Subcutaneous abdominal adipose tissue (tissue), 5 donors: ENCODE measurements around the gene FAM117A.

Experiments
- H3K27ac ChIP-seq: one replicate; pipeline ENCODE4 v1.7.0; 2013; ENCODE audit warnings: low read depth, mild to moderate bottlenecking, inconsistent platforms, low read length, moderate library complexity
- H3K27me3 ChIP-seq, 5 donors: one replicate each; pipeline ENCODE4 v1.7.0; 2013; ENCODE audit warnings: low read length in 5 of 5, inconsistent platforms in 1 of 5; ENCODE audit not compliant: control insufficient read depth in 5 of 5, insufficient read depth in 4 of 5
- H3K36me3 ChIP-seq, 5 donors: one replicate each; pipeline ENCODE4 v1.7.0; 2013; ENCODE audit warnings: low read length in 5 of 5; ENCODE audit not compliant: control insufficient read depth in 5 of 5, insufficient read depth in 5 of 5
- H3K4me1 ChIP-seq, 5 donors: one replicate each; pipeline ENCODE4 v1.7.0; 2013; ENCODE audit warnings: low read length in 5 of 5, mild to moderate bottlenecking in 3 of 5, moderate library complexity in 1 of 5; ENCODE audit not compliant: control insufficient read depth in 5 of 5, insufficient read depth in 5 of 5
- H3K4me3 ChIP-seq, 5 donors: one replicate each; pipeline ENCODE4 v1.7.0; 2013; ENCODE audit warnings: low read length in 5 of 5, low read depth in 1 of 5
- H3K9ac ChIP-seq, 5 donors: one replicate each; pipeline ENCODE4 v1.7.0; 2013; ENCODE audit warnings: low read length in 5 of 5, mild to moderate bottlenecking in 4 of 5, moderate library complexity in 3 of 5
- H3K9me3 ChIP-seq, 5 donors: one replicate each; pipeline ENCODE4 v1.7.0; 2013; ENCODE audit warnings: low read length in 5 of 5; ENCODE audit not compliant: control insufficient read depth in 5 of 5
- donor health status: healthy.
- donor health status: healthy.
- donor health status: healthy.
- donor health status: healthy.
- donor health status: healthy.

Gene FAM117A, protein sequence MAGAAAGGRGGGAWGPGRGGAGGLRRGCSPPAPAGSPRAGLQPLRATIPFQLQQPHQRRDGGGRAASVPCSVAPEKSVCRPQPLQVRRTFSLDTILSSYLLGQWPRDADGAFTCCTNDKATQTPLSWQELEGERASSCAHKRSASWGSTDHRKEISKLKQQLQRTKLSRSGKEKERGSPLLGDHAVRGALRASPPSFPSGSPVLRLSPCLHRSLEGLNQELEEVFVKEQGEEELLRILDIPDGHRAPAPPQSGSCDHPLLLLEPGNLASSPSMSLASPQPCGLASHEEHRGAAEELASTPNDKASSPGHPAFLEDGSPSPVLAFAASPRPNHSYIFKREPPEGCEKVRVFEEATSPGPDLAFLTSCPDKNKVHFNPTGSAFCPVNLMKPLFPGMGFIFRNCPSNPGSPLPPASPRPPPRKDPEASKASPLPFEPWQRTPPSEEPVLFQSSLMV

GRCh38 chr17:49763735-49764558, at the start of gene FAM117A:
FAM117A (minus strand) TSS chr17:49764131; CDS start chr17:49764087, 44 bp downstream.
- Histone ChIP-seq H3K9ac (peak within 1 kb of the TSS in 2 of 5 donors; percentile 63 to 73), H3K9me3 (no peaks in the 10 kb centered on the region), H3K4me3 (peak within 1 kb of the TSS; percentile 69 to 85 (median 78)), H3K27me3 (no peaks in the 10 kb centered on the region), H3K4me1 (peaks cover 0 to 28% (median 24%) of the 10 kb centered on the region in 5 donors), H3K36me3 (no peaks in the 10 kb centered on the region), H3K27ac (no peak within 1 kb of the TSS)

- H3K27me3 ChIP-seq, result no peaks in the 10 kb centered on the region
- H3K4me1 ChIP-seq, result no peaks in the 10 kb centered on the region
- no peak overlapping the region for H3K4me3 ChIP-seq
- H3K9me3 ChIP-seq, result no peaks in the 10 kb centered on the region
- peaks cover 47 to 83% (median 57%) of the 10 kb centered on the region in 5 donors for H3K36me3 ChIP-seq
- no peak overlapping the region for H3K27ac ChIP-seq
- H3K9ac ChIP-seq, result no peak overlapping the region
These were observed 45.1 kb upstream of the FAM117A start for GRCh38 chr17:49809056-49809455.

GRCh38 chr17:49798738-49799137, 34.8 kb upstream of the FAM117A start:
- no peak overlapping the region for H3K27ac ChIP-seq
- no peaks in the 10 kb centered on the region for H3K27me3 ChIP-seq
- H3K4me3 ChIP-seq, result no peak overlapping the region
- peaks cover 34 to 75% (median 56%) of the 10 kb centered on the region in 5 donors for H3K36me3 ChIP-seq
- peaks cover 0 to 2% (median 0%) of the 10 kb centered on the region in 5 donors for H3K4me1 ChIP-seq
- H3K9ac ChIP-seq, result no peak overlapping the region
- H3K9me3 ChIP-seq, result no peaks in the 10 kb centered on the region

GRCh38 chr17:49798182-49798581, 34.3 kb upstream of the FAM117A start:
- peaks cover 0 to 3% (median 0%) of the 10 kb centered on the region in 5 donors for H3K4me1 ChIP-seq
- H3K9me3 ChIP-seq, result no peaks in the 10 kb centered on the region
- no peak overlapping the region for H3K4me3 ChIP-seq
- no peak overlapping the region for H3K27ac ChIP-seq
- peaks cover 36 to 80% (median 56%) of the 10 kb centered on the region in 5 donors for H3K36me3 ChIP-seq
- H3K27me3 ChIP-seq, result no peaks in the 10 kb centered on the region
- no peak overlapping the region for H3K9ac ChIP-seq

DNA sequence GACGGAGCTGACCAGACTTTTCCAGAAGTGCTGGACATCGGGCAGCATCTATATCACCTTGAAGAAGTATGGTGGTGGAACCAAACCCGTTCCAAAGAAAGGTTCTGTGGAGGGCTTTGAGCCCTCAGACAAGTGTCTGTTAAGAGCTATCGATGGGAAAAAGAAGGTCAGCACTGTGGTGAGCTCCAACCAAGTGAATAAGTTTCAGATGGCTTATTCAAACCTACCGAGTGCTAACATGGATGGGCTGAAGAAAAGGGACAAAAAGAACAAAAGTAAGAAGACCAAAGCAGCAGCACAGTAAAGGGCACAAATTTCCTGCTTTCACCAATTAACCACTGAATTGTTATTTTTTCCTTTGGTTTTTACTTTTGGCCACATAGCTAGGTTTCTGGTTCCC, 31.4 kb upstream of the FAM117A start:
- Histone ChIP-seq H3K4me1 (peaks cover 0 to 8% (median 6%) of the 10 kb centered on the region in 5 donors), H3K36me3 (peaks cover 32 to 74% (median 56%) of the 10 kb centered on the region in 5 donors), H3K9me3 (no peaks in the 10 kb centered on the region), H3K4me3 (no peak overlapping the region), H3K27ac (no peak overlapping the region), H3K9ac (no peak overlapping the region), H3K27me3 (no peaks in the 10 kb centered on the region)

- Histone ChIP-seq H3K4me3 (no peak overlapping the region), H3K27ac (no peak overlapping the region), H3K36me3 (peaks cover 22 to 57% (median 43%) of the 10 kb centered on the region in 5 donors), H3K9me3 (no peaks in the 10 kb centered on the region), H3K27me3 (no peaks in the 10 kb centered on the region), H3K9ac (no peak overlapping the region), H3K4me1 (peaks cover 0 to 20% (median 14%) of the 10 kb centered on the region in 5 donors)
These were observed 29.4 kb upstream of the FAM117A start for GRCh38 chr17:49793309-49793708.

DNA sequence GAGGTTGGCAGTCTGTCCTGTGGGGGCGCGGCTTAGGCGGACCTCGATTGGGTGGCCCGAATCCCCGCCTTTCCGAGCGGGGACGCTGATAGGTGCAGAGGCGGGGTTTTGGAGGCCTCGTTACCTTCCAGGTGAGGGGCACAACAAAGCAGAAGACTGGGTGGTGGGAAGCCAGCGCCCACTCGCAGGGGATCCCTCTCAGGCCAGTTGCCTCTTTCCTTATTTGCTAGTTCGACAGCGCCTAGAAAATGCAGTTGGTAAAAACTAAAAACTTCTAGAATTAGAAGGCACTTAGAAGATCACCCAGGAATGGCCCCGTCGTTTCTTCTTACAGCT, 25.3 kb upstream of the FAM117A start:
- H3K4me1 ChIP-seq, result peaks cover 0 to 26% (median 25%) of the 10 kb centered on the region in 5 donors
- H3K27me3 ChIP-seq, result no peaks in the 10 kb centered on the region
- peaks cover 8 to 25% (median 19%) of the 10 kb centered on the region in 5 donors for H3K36me3 ChIP-seq
- peak overlapping the region; percentile 100 for H3K27ac ChIP-seq
- H3K4me3 ChIP-seq, result peak overlapping the region; percentile 66 to 100 (median 80)
- no peaks in the 10 kb centered on the region for H3K9me3 ChIP-seq
- peak overlapping the region in 3 of 5 donors; percentile 50 to 75 (median 64) for H3K9ac ChIP-seq

DNA sequence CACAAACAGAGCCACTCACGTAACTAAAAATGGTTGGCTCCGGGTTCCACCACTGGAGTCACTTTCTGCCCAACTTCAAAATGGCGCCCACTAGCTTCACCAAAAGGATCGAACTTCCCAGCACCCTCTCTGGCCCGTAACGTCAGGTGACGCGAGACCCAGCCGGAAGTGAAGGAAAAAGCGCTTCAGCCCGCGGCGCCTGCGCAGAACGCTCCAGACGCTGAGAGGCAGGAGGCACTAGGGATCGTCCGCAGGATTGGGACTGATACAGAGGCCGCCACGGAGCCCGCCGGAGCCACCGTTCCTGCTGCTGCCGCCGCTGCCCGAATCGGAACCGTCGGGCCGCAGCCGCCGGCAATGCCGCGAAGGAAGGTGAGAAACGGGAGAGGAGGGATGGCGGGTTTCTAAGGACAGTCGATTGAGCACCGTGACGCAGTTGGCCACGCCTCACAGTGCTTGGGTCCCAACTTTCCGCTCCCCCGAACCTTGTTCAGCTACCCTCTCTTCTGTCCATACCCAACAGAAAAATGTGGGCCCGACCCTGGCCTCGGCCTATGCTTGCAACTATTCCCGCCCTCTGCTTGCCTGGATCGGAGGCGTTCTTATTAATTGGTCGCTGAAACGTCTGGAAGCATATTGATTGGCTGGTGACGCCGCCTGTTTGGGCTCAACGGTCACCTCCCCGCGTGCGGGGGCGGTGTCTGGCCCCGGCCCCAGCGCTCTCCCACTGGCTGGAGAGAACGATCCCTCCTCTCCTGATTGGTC, 24.7 kb upstream of the FAM117A start, which contains the start of gene KAT7:
Gene KAT7 (plus strand): TSS at position 204 of the 765 bp plus-strand sequence. CDS start 154 bp downstream, at position 358.
- H3K9me3 ChIP-seq, result no peaks in the 10 kb centered on the region
- H3K36me3 ChIP-seq, result peaks cover 5 to 19% (median 15%) of the 10 kb centered on the region in 5 donors
- H3K4me1 ChIP-seq, result peaks cover 0 to 27% (median 26%) of the 10 kb centered on the region in 5 donors
- peak within 1 kb of the TSS; percentile 100 for H3K27ac ChIP-seq
- H3K9ac ChIP-seq, result peak within 1 kb of the TSS; percentile 30 to 100 (median 99)
- no peaks in the 10 kb centered on the region for H3K27me3 ChIP-seq
- H3K4me3 ChIP-seq, result peak within 1 kb of the TSS; percentile 96 to 100 (median 99)

GRCh38 chr17:49787884-49788477, 24.1 kb upstream of the FAM117A start:
- peaks cover 0 to 26% (median 23%) of the 10 kb centered on the region in 5 donors for H3K4me1 ChIP-seq
- no peaks in the 10 kb centered on the region for H3K9me3 ChIP-seq
- H3K4me3 ChIP-seq, result peak overlapping the region; percentile 66 to 100 (median 98)
- peak overlapping the region; percentile 100 for H3K27ac ChIP-seq
- peak overlapping the region; percentile 30 to 100 (median 39) for H3K9ac ChIP-seq
- peaks cover 1 to 14% (median 13%) of the 10 kb centered on the region in 5 donors for H3K36me3 ChIP-seq
- no peaks in the 10 kb centered on the region for H3K27me3 ChIP-seq
